ENCODE results near the gene PTPRF.
A peak's percentile ranks its signal among the peaks of the same experiment; 100 is the strongest.

The PTPRF gene

GRCh38 chr1:43531107-43531905 is 623 bp downstream of the PTPRF start:
- Histone ChIP-seq H3K27ac (peak overlapping the region; percentile 71 to 90), H3K4me3 (peak overlapping the region; percentile 95)
- DNase-seq (ENCODE audit: low spot score) = no peak
- no peak for TF ChIP-seq CTCF (IDR thresholded peaks at IDR 0.05)

- no peak for DNase-seq (ENCODE audit: low spot score)
- Histone ChIP-seq H3K27ac (peak overlapping the region; percentile 54 to 90), H3K4me3 (peak overlapping the region; percentile 95)
- TF ChIP-seq CTCF (IDR thresholded peaks at IDR 0.05) = no peak
These were observed 1.4 kb downstream of the PTPRF start for GRCh38 chr1:43531906-43532584.

GRCh38 chr1:43532716-43533115 is 2.0 kb downstream of the PTPRF start:
- DNase-seq (ENCODE audit: low spot score) = no peak
- TF ChIP-seq CTCF (IDR thresholded peaks at IDR 0.05) = no peak
- Histone ChIP-seq H3K27ac (peak overlapping the region in 1 of 2 donors; percentile 90), H3K4me3 (peak overlapping the region; percentile 95)

- TF ChIP-seq CTCF (IDR thresholded peaks at IDR 0.05) = no peak
- DNase-seq (ENCODE audit: low spot score) = no peak
- no peak overlapping the region for H3K27ac ChIP-seq
- no peak overlapping the region for H3K4me3 ChIP-seq
These were observed 2.9 kb downstream of the PTPRF start for GRCh38 chr1:43533584-43533983.

GRCh38 chr1:43534256-43534655 is 3.6 kb downstream of the PTPRF start:
- no peak overlapping the region for H3K4me3 ChIP-seq
- no peak for TF ChIP-seq CTCF (IDR thresholded peaks at IDR 0.05)
- no peak for DNase-seq (ENCODE audit: low spot score)
- no peak overlapping the region for H3K27ac ChIP-seq

GRCh38 chr1:43536196-43536863 is 5.6 kb downstream of the PTPRF start:
- TF ChIP-seq CTCF (IDR thresholded peaks at IDR 0.05) = no peak
- H3K4me3 ChIP-seq = no peak overlapping the region
- H3K27ac ChIP-seq = no peak overlapping the region
- no peak for DNase-seq (ENCODE audit: low spot score)

All from coronary artery (tissue), 2 donors.